ENCODE data around the gene CMTR1.

DNA sequence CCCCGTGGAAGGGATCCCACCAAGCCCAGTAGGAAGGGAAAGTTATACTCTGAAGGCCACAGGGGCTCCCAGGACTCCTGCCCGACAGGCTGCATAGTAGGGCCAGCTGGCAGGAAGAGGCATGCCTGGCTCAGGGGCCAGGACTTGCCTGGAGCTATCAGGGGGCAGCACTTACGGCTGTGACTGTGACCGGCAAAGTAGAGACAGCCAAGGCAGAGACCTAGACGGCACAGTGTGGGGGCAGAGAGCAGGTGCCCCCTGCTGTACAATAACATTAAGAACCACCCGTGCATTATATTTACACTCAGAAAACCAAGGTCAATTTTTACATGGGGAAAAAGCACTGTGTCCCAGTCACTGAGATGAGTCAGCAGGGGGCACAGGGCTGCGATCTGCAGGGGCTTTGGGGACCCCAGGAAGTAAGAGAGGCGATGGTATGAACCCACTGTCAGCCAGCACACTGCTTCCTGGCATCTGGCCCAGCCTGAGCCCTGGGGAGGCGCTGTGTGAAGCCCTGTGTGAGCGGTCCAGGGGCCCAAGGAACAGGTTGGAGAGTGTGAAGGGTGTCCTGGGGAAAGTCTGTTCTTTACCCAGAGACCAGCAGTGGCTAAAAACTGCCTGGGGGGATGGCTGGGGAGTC, 56.8 kb downstream of the CMTR1 start:
- no peak for TF ChIP-seq POLR2A (IDR thresholded peaks at IDR 0.05)
- TF ChIP-seq, protein P1, sequence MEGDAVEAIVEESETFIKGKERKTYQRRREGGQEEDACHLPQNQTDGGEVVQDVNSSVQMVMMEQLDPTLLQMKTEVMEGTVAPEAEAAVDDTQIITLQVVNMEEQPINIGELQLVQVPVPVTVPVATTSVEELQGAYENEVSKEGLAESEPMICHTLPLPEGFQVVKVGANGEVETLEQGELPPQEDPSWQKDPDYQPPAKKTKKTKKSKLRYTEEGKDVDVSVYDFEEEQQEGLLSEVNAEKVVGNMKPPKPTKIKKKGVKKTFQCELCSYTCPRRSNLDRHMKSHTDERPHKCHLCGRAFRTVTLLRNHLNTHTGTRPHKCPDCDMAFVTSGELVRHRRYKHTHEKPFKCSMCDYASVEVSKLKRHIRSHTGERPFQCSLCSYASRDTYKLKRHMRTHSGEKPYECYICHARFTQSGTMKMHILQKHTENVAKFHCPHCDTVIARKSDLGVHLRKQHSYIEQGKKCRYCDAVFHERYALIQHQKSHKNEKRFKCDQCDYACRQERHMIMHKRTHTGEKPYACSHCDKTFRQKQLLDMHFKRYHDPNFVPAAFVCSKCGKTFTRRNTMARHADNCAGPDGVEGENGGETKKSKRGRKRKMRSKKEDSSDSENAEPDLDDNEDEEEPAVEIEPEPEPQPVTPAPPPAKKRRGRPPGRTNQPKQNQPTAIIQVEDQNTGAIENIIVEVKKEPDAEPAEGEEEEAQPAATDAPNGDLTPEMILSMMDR (IDR thresholded peaks at IDR 0.05): no peak

All from prostate gland (tissue), 2 donors.